Myocyte (in vitro differentiated cells): Measurements from ENCODE around the gene CACNA1A. TPM values are rescaled to one million over a fixed set of nuclear protein-coding genes. Genes with fewer than 3 reads are reported as not detected.
"Not testable (repeated sequence)": the region's sequence is repeated elsewhere in the genome, so short reads cannot be mapped to it uniquely, and the experiment has no call there.

Source experiments
- DNase-seq: peaks from one replicate; pipeline ENCODE4 v3.0.0-alpha.2; 2012; ENCODE audit warnings: low read depth
- total RNA-seq: library from RNA; depleted of rRNA; stranded (reverse); fragments of >200 nt; gene quantifications from 2 replicates; pipeline ENCODE4 v1.2.3, GENCODE V29; 2014

Gene CACNA1A
- total RNA-seq, 1 donor from 2014 or later: 0.19 TPM

DNA sequence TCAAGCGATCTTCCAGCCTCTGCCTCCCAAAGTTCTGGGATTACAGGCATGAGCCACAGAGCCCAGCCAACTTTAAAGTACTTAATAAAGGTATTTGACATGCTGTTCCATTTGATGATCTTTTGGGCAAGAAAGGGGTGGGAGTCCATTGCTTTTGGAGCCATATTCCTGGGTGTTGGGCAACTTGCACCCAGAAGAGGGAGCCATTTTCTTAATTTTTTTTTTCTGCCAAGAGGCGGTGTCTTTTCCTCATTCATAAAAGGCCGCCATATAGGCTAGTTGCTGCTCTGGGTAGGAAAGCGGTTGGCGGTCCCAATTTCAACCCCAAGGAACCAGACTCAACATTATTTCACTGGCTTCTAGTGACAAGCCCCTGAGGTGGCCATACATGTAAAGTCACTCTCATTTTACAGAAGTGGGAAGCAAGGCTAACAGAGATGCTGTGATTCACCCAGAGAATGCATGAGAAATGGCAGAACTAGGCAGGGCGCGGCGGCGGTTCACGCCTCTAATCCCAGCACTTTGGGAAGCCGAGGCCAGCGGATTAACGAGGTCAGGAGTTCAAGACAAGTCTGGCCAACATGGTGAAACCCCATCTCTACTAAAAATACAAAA lies 139.6 kb downstream of the CACNA1A start:
- peak; percentile 5 for DNase-seq

DNA sequence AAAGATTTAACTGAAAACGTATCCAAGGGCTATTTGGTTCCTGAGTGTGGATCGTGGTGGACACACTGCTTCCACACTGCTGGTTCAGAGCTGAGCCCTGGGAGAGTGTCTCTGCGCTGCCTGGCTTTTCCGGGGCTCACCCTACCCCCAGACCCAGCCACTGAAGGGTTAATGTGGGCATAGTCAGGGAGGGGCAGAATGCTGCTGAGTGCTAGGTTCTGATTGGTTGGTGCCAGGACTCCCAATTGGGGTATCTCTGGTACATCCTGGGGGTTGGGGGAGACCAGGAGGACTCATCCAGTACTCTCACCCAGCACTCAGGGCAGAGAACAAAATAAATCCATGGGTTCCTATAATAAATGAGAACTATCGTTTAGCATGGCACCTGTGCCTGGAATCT lies 142.3 kb downstream of the CACNA1A start:
- no peak for DNase-seq

DNA sequence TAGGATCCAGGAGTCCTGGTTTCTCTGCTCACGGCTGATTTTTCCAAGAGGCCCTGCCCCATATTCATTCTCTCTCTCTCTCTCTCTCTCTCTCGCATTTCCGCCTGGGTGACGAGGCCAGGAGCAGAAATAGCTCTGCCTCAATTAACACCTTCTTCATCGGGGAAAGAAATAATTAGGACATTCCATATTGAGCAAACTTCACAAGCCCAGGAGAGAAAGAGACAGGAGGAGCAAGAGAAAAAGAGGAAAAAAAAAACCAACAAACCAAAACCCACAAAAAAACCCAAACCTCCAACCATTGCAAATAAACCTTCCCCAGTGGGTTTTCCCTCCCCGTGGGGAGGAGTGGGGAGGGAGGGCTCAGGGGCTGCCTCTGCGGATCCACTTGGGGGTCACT lies 143.0 kb downstream of the CACNA1A start:
- DNase-seq: no peak

DNA sequence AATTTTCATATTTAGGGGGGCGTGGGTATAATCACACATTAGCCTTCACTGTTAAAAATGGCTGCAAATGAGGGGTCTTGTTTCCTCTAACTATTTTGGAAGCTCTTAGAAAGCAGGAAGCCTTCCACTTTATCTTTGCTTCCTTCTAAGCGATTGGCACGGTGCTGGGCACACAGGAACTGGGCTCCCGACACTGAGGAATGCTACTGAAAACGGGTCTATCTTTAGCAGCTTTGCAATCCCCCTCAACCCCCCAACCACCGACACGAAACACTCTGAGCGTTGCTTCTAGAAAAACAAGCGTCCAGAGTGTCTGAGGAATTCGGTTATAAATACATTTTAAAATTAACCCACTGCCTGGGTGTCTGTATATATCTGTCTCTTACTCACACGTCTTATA lies 143.6 kb downstream of the CACNA1A start:
- DNase-seq: no peak

DNA sequence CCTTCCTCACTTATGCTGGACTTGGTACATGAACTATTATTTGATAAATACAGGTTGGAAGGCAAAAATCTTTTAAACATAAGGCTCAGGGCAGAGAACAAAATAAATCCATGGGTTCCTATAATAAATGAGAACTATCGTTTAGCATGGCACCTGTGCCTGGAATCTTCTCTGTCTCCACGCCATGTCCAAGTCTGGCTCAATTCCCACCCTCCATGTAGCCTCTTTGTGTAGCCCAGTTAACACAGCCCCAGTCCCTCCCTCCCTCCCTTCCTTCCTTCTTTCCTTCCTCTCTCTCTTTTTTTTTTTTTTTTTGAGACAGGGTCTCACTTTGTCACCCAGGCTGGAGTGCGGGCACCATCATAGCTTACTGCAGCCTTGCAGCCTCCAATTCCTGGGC lies 144.6 kb downstream of the CACNA1A start:
- DNase-seq: not testable (repeated sequence)

DNA sequence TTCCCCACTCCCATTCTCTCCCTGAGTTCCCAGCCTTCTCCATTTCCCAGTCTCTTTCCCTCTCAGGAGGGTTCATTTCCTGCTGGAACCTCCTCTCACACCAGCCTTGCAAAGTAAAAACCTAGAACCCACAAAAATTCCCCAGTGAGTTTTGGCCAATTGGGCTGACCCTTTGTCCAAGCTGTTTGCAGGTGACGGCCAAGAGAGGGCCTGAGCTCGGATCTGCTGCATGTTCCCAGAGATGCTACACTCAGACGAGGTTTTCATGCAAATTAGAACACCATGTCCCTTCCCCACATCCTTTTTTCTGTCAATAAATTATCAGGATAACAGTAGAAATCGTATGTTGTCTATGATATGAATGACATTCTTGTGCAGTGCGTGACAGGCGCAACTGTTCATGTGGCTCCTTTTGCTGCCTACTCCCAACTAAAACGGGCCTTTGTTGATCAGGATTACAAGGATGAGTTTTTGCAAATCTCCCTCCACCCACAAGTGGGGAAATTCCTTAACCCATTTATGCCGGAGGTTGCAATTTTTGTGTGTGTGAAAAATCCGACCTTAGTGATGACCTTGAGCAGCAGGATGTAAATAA lies 149.5 kb downstream of the CACNA1A start:
- DNase-seq: no peak

DNA sequence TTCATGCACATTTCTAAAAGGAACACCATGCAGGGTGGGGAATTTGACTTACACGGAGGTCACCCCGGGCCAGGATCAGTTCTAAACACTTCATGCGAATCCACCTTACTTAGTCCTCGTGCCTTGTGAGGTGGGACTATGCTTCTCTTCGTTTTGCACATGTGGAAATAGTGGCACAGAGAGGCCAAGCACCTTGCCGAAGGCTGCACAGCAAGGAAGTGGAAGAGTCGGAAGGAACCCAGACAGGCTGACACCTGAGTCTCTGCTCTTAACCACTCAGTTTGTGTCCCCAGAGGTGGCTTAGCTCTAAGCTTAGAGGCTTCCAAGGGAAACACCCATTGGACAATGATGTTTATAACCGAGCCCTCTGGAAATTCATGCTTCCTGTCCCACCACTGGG lies 150.1 kb downstream of the CACNA1A start:
- DNase-seq: no peak

DNA sequence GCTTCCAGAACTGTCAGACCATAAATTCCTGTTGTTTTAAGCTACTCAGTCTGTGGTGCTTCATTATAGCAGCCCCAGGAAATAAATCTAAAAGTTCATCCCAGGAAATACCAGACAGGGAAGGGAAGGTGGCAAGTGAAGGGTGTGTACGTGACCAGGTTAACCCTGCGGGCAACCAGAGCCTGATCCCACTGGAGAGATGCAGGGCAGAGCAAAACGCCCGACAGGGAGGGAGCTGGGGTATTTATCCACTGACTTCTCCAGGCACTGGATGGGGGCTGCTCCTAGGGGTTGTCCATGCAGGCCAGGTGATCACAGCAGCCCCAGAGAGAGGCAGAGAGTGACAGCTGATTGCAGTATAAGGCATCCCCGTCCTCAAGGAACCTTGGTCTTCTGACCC lies 150.9 kb downstream of the CACNA1A start:
- no peak for DNase-seq

DNA sequence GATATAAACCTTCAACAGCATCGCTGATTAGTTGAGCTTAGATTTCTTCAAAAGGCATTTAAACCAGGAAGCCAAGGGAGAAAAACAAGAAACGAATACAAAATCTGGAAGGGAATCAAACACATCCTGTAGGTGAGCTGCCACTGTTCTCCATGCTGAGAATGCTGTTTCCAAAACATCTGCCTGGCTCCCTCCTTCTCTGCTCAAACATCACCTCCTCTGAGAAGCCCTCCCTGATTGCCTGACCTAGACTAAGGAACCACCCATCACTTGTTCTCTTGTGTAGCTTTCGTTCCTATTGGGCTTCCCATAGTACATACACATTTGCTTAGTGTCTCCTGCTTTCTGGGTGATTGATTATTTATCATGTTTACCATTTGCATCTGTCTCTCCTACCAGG lies 152.7 kb downstream of the CACNA1A start:
- DNase-seq: no peak

DNA sequence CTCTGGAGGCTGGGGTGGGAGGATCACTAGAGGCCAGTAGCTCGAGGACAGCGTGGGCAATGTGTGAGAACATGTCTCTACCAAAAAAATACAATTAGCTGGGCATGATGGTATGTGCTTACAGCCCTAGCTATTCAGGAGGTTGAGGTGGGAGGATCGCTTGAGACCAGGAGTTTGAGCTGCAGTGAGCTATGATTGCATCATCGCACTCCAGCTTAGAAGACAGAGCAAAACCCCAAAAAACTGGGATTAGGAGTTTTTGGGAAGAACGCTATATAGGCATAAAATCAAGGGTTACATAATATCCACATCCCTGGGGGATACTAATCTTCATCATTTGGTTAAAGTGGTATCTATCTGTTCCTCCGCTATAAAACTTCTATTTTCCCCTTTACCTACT lies 155.5 kb downstream of the CACNA1A start:
- DNase-seq: no peak

DNA sequence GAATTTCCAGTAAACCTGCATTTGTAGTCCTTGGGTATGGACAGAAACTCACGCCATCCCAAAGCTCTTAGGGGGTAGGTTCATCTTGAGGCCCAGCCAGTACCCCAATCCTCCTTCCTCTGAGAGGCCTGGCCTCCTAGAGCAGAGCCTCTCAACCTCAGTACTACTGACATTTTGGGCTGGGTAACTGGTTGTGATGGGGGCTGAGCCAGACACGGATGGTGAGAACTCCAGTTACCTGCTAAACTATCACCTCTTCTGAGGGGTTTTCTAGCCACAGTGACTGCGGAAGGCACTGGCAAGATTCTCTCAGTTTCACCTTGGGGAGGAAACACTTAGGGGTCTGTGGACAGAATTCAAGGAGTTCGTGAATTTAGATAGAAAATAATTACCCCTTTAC lies 156.2 kb downstream of the CACNA1A start:
- no peak for DNase-seq

DNA sequence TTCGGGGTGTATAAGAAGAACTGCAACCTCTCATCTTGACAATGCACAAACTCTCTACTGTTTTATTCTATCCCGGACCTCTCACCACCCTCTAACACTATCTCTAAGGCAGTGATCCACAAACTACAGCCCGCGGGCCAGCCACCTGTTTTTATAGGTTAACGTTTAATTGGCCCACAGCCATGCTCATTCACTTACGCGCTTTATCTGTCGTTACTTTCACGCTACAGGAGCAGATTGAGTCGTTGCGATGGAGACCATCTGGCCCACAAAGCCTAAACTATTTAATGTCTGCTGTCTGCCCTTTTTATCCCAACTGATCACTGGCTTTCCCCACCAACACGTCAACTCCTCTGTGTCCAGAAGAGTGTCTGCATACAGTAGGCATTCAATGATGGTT lies 158.9 kb downstream of the CACNA1A start:
- no peak for DNase-seq

DNA sequence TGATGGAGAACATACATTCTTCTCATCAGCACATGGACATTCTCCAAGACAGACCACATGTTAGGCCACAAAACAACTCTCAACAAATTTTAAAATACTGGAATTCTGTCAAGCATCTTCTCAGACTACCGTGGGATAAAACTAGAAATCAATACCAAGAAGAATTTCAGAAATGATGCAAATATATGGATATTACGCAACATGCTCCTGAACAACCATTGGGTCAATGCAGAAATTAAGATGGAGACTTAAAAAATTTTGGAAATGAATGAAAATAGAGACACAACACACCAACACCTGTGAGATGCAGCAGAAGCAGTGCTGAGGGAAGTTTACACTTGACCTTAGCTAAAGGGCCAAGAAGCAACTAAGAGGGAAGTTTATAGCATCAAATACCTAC lies 162.8 kb downstream of the CACNA1A start:
- DNase-seq: no peak

DNA sequence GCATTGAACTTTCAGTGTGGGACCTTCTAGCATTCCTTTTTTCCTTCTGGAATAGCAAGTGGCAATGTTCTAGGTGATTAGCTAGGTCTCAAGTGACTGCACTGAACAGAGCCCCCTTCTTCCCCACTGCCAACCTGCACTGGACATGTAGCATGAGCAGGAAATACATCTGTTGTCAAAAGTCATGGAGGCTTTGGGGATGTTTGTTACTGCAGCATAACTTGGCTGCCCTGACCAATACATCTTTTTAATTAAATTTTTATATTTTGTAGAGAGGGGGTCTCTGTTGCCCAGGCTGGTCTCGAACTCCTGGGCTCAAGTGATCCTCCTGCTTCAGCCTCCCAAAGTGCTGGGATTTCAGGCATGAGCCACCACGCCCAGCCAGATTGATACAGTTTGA lies 163.6 kb downstream of the CACNA1A start:
- no peak for DNase-seq

DNA sequence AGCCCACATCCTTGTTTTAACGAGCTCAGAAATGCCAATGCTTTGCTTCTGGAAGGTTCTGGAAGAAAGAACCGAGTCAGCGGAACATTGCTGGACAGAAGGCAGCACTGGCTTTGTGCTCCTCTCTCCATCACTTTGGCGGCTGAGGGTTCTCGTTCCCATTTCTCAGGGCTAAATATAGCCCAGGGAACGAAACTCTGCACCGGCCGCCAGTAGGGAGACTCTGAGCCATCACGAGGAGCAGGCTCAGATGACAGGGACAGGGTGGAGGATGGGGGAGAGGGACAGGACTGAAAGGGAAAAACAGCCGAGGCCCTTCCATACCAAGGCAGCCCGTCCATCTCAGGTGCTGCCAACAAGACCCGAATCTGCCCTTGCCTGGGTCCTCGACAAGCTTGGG lies 166.4 kb downstream of the CACNA1A start:
- DNase-seq: peak; percentile 23

DNA sequence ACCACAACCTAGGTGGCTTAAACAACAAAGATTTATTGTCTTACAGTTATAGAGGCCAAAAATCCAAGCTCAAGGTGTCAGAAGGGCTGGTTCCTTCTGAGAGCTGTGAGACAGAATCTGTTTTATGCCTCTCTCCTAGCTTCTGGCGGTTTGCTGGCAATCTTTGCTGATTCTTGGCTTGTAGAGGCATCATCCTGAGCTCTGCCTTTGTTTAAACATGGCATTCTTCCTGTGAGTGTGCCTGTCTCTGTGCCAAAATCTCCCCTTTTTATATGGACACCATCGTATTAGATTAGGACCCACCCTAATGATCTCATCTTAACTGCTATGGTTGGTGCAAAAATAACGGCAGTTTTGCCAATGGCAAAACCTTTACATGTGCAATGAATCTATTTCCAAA lies 169.1 kb downstream of the CACNA1A start:
- peak; percentile 0 for DNase-seq

DNA sequence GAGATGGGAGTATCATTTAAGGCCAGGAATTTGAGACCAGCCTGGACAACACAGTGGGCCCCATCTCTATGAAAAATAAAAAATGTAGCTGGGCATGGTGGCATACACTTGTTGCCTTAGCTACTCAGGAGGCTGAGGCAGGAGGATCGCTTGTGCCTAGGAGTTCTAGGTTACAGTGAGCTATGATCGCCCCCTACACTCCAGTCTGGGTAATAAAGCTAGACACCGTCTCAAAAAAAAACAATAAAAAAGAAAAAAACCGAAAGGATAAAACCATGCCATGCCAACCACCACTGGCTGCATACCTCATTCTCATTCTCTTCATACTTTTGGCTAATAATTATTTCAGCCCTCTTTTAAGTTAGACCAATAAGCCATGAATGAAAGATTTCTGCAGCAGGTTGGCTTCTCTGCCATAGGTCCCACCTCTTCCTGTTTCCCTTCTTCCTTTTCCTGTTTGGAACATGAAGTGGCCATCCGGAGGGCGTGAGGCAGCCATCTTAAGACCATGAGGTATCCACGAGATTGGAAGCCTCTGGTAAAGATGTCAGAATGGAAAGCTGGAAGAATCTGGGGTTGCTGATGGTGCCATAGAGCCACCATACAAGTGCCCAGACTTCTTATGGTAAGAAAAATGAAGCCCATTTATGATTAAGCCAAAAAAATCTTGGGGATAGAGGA lies 171.3 kb downstream of the CACNA1A start:
- DNase-seq: no peak

DNA sequence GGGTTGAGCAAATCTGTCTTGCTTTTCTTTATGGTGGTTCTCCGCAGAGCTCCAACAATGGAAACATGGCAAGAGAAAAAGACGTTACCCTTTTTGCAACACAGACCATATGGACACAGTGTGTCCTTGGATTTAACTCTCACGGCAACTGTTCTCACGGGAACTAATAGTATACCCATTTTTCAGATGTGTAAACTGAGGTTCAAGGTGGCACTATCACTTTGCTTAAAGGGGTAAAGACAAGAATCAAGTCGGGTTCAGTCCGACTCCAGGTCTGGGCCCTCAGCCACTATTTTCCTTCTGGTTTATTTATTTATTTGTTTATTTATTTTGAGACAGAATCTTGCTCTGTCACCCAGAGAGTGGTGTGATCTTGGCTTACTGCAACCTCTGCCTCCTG lies 176.0 kb downstream of the CACNA1A start:
- no peak for DNase-seq

DNA sequence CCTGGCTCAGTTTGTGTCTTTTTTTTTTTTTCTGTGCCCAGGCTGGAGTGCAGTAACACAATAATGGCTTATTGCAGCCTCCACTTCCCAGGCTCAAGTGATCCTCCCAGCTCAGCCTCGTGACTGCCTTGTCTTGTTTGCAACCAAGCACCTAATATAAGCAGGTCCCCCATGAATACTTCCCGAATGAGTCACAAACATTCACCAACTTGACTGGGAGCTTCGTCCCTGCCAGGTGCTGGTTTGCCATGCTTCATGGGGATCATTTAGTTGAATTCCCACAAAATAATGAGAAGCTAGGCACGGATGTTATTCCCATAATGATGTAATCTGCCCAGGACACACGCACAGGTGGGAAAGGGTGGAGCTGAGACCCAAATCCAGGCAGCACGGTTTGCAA lies 176.5 kb downstream of the CACNA1A start:
- no peak for DNase-seq

DNA sequence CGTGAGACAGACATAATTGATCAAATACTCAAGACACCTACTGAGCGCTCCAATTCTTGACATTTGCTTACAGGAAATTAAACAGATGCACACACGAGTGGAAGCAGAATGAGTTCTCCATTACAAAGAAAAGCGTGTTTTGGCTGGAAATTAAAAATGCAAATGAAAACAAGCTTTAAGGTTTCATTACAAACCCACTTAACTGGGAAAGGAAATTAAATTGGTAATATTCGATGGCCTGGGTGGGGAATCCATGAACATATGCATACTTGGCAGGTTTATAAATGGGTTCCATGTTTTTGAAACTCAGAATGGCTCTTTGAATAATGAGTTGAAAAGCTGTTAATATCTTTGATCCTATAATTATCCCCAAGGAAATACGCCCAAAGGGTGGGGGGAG lies 178.0 kb downstream of the CACNA1A start:
- DNase-seq: no peak

DNA sequence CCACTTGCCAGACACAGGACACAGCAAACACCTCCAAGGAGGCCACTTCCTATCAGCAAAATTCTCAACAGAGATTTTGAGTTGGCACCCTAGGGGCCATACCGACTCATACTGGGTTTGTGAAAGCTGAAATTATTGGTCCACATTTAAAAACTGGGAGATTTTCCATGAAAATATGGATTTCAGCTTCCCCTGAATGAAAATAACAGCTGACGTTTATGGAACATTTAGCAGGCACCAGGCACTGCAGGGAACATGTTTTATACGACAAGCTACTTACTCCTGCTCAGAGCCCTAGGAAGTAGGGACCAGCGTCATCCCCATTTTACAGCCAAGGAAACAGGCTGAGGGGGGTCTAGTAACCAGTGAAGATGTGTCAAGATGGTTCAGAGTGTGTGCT lies 186.8 kb downstream of the CACNA1A start:
- DNase-seq: no peak

DNA sequence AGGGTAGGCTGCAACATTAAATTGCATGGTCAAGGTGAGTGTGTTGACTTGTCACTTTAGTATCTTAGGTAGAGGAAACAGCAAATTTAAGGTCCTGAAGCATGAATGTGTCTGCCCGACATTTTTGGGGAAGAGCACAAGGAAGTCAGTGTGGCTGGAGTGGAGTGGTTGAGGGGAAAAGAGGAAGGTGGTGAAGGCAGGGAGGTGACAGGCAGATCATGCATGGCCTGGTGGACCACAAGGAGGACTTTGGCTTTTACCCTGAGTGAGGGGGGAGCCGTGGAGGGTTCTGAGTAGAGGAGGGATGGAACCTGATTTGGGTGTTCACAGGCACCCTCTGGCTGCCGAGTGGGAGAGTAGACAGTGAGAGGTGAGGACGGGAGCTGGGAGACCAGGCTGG lies 188.1 kb downstream of the CACNA1A start:
- no peak for DNase-seq

DNA sequence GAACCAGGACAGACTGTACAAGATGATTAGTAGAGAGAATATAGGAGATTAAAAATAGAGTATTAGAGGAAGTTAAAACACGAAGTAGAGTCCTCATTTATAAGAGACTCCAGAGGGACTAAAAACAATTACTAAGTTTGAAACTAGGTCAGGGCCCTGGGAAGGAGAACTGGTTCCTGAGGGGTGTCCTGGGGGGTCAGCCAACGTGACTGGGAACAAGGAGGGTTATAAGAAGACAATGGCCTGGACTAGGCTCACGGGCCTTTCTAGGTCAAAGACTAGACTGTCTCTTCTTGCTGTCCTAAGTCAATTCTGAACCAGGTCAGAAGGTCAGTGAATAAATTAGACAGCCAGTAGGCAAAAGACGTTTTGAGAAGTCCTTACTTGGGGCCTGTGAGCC lies 190.8 kb downstream of the CACNA1A start:
- no peak for DNase-seq
